Gastrocnemius medialis (tissue), 4 donors: ENCODE measurements around the gene FANCC.

Experiments
- POLR2A ChIP-seq, 2 donors: fragments of 450-650 bp; IDR thresholded peaks; one replicate each; pipeline ENCODE4 v1.6.1; 2017; ENCODE audit warnings: antibody characterized with exemption in 2 of 2, mild to moderate bottlenecking in 2 of 2, moderate library complexity in 2 of 2
- TF ChIP-seq, protein P1 (sequence below), 5 experiments: fragments of 450-650 bp in 3 of 5; fragments of 200-600 bp in 2 of 5; sonication (generic) in 2 of 5; IDR thresholded peaks in 4 of 5; conservative IDR thresholded peaks in 1 of 5; 1 replicate in 4 of 5; 2 replicates in 1 of 5; pipeline ENCODE4 v1.5.1; 2016 to 2019; ENCODE audit warnings: antibody characterized with exemption in 5 of 5, mild to moderate bottlenecking in 3 of 5, moderate library complexity in 3 of 5

DNA sequence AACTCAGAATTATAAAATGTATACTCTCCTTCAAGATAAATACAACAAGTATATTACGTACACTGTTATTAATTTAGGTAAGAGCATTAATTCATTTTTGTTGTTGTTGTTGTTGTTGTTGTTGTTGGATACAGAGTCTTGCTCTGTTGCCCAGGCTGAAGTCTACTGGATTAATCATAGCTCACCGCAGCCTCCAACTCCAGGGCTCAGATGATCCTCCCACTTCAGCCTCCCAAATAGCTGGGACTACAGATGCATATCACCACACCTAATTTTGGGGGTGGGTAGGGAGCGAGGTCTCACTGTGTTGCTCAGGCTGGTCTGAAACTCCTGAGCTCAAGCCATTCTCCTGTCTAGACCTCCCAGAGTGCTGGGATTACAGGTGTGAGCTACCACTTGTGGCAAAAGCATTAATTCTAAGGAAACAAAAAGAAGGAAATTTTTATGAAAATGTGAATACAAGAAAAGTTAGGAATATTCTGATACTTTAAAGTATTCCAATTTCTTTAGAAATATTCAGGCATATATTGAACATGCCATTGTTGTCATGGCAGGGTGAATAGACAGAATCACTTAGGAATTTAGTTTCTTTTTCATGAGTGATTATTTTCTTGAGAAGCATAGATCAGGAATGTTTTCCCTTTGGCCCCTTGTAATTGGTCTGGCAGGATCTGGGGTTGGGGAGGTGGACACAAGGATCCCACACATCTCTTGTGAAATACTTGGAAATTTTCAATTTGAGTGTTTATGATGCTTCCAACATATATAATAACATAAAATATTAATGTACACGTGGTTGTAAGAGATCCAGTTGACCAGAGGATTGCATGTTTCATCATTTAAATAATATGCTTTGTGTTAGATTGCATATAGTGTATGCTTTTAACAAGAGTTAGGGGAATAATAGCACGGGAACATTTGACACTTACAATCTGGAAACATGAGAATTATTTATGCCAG, 263.6 kb downstream of the FANCC start:
- TF ChIP-seq POLR2A (IDR thresholded peaks at IDR 0.05): no peak
- TF ChIP-seq, protein P1, sequence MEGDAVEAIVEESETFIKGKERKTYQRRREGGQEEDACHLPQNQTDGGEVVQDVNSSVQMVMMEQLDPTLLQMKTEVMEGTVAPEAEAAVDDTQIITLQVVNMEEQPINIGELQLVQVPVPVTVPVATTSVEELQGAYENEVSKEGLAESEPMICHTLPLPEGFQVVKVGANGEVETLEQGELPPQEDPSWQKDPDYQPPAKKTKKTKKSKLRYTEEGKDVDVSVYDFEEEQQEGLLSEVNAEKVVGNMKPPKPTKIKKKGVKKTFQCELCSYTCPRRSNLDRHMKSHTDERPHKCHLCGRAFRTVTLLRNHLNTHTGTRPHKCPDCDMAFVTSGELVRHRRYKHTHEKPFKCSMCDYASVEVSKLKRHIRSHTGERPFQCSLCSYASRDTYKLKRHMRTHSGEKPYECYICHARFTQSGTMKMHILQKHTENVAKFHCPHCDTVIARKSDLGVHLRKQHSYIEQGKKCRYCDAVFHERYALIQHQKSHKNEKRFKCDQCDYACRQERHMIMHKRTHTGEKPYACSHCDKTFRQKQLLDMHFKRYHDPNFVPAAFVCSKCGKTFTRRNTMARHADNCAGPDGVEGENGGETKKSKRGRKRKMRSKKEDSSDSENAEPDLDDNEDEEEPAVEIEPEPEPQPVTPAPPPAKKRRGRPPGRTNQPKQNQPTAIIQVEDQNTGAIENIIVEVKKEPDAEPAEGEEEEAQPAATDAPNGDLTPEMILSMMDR (IDR thresholded peaks at IDR 0.05 in 4 of 5, conservative IDR thresholded peaks at IDR 0.05 in 1 of 5): no peak
